GM23338 (cell line): ENCODE measurements around the gene CEBPZ. TPM values are rescaled to one million over a fixed set of nuclear protein-coding genes. Genes with fewer than 3 reads are reported as not detected.

Experiments
- ATAC-seq: fragments of 200-7000 bp; cut with Tn5 transposase; 3 replicates; pipeline ENCODE4 v1.9.1; 2020
- DNase-seq: peaks from one replicate; pipeline ENCODE4 v3.0.0-alpha.2; 2015; ENCODE audit warnings: low spot score
- H2AFZ ChIP-seq: fragments of 200-600 bp; sonication (generic); 2 replicates; pipeline ENCODE4 v1.8.0; 2016; ENCODE audit warnings: antibody characterized with exemption, mild to moderate bottlenecking, moderate library complexity
- H3F3A ChIP-seq: fragments of 200-600 bp; sonication (generic); replicated peaks from 2 replicates; pipeline ENCODE4 v1.8.0; 2017; ENCODE audit warnings: antibody characterized with exemption, mixed run types, low read depth
- H3K27ac ChIP-seq: fragments of 200-600 bp; sonication (generic); 2 replicates; pipeline ENCODE4 v1.6.1; 2016; ENCODE audit warnings: low read depth
- H3K27me3 ChIP-seq: fragments of 200-600 bp; sonication (generic); 2 replicates; pipeline ENCODE4 v1.8.0; 2016; ENCODE audit warnings: mild to moderate bottlenecking, mixed run types, moderate library complexity; ENCODE audit not compliant: insufficient read depth
- H3K36me3 ChIP-seq: fragments of 200-600 bp; sonication (generic); 2 replicates; pipeline ENCODE4 v1.8.0; 2016; ENCODE audit warnings: mild to moderate bottlenecking; ENCODE audit not compliant: insufficient read depth
- H3K4me1 ChIP-seq: fragments of 200-600 bp; sonication (generic); 2 replicates; pipeline ENCODE4 v1.8.0; 2016; ENCODE audit warnings: mild to moderate bottlenecking, moderate library complexity; ENCODE audit not compliant: insufficient read depth
- H3K4me2 ChIP-seq: fragments of 200-600 bp; sonication (generic); 2 replicates; pipeline ENCODE4 v1.7.1; 2017; ENCODE audit warnings: mixed run types
- H3K4me3 ChIP-seq: fragments of 200-600 bp; sonication (generic); 2 replicates; pipeline ENCODE4 v1.6.1; 2016; ENCODE audit warnings: mixed run types
- H3K79me2 ChIP-seq: fragments of 200-600 bp; sonication (generic); replicated peaks from 2 replicates; pipeline ENCODE4 v1.8.0; 2017; ENCODE audit warnings: mild to moderate bottlenecking; ENCODE audit not compliant: insufficient read depth
- H3K9me2 ChIP-seq: fragments of 200-600 bp; sonication (generic); 2 replicates; pipeline ENCODE4 v1.8.0; 2017; ENCODE audit not compliant: insufficient read depth
- H4K20me1 ChIP-seq: fragments of 200-600 bp; sonication (generic); replicated peaks from 2 replicates; pipeline ENCODE4 v1.8.0; 2017; ENCODE audit warnings: mild to moderate bottlenecking; ENCODE audit not compliant: insufficient read depth
- H3K27ac Mint-ChIP-seq: 2 replicates; pipeline ENCODE4 v1.8.0; 2020; ENCODE audit warnings: inconsistent platforms, mild to moderate bottlenecking, moderate library complexity, mixed read lengths
- H3K27me3 Mint-ChIP-seq: 3 replicates; pipeline ENCODE4 v1.8.0; 2022; ENCODE audit warnings: low read depth, mild to moderate bottlenecking, moderate library complexity, mixed read lengths, inconsistent platforms; ENCODE audit not compliant: insufficient read depth, poor library complexity
- H3K36me3 Mint-ChIP-seq: 3 replicates; pipeline ENCODE4 v1.8.0; 2021; ENCODE audit warnings: low read depth, mild to moderate bottlenecking, inconsistent platforms, moderate library complexity, mixed read lengths
- H3K4me1 Mint-ChIP-seq: 3 replicates; pipeline ENCODE4 v1.8.0; 2020; ENCODE audit warnings: mild to moderate bottlenecking, inconsistent platforms, mixed read lengths
- H3K4me3 Mint-ChIP-seq: 3 replicates; pipeline ENCODE4 v1.8.0; 2021; ENCODE audit warnings: moderate library complexity, mild to moderate bottlenecking, inconsistent platforms, mixed read lengths
- H3K9me3 Mint-ChIP-seq: 3 replicates; pipeline ENCODE4 v1.8.0; 2020; ENCODE audit warnings: moderate library complexity, mild to moderate bottlenecking, inconsistent platforms, mixed read lengths
- CREB1 ChIP-seq: fragments of 250-450 bp; sonication (Bioruptor Pico); IDR thresholded peaks from 2 replicates; pipeline ENCODE4 v1.5.0; 2020; ENCODE audit warnings: low read depth, mild to moderate bottlenecking, moderate library complexity
- EZH2phosphoT487 ChIP-seq: fragments of 200-600 bp; sonication (generic); IDR thresholded peaks from one replicate; pipeline ENCODE4 v1.8.1; 2018; ENCODE audit warnings: antibody characterized with exemption; ENCODE audit not compliant: unreplicated experiment
- JUNB ChIP-seq: IDR thresholded peaks from one replicate; pipeline ENCODE4 v1.6.1; 2016; ENCODE audit warnings: antibody characterized with exemption; ENCODE audit not compliant: unreplicated experiment
- STAT1 ChIP-seq: IDR thresholded peaks from one replicate; pipeline ENCODE4 v1.6.1; 2016; ENCODE audit warnings: antibody characterized with exemption; ENCODE audit not compliant: unreplicated experiment
- ZNF114 ChIP-seq: fragments of 250-450 bp; sonication (Bioruptor Pico); IDR thresholded peaks from 2 replicates; pipeline ENCODE4 v1.5.0; 2020; ENCODE audit warnings: mild to moderate bottlenecking, moderate library complexity
- polyA plus RNA-seq: library from polyadenylated mRNA; unstranded; fragments of >200 nt; fragmentation: Nextera tagmentation; extraction: Ambion mirVana; gene quantifications from 2 replicates; pipeline ENCODE4 v1.2.1, GENCODE V29; 2016
- total RNA-seq: library from RNA; depleted of rRNA; stranded (reverse); fragments of >200 nt; shearing (Covaris generic); gene quantifications from 2 replicates; pipeline ENCODE4 v1.2.3, GENCODE V29; 2014
- TF ChIP-seq, protein P1 (sequence below): IDR thresholded peaks from one replicate; pipeline ENCODE4 v1.6.1; 2018; ENCODE audit warnings: antibody characterized with exemption; ENCODE audit not compliant: unreplicated experiment
- TF ChIP-seq, protein P2 (sequence below): IDR thresholded peaks from 2 replicates; pipeline ENCODE4 v1.6.1; 2016; ENCODE audit warnings: antibody characterized with exemption
- TF ChIP-seq, protein P3 (sequence below): fragments of 250-450 bp; sonication (Bioruptor Pico); IDR thresholded peaks from 2 replicates; pipeline ENCODE4 v1.5.0; 2020; ENCODE audit warnings: mild to moderate bottlenecking, moderate library complexity

The CEBPZ gene
- total and polyA plus RNA-seq, 2 experiments from 2014 or later: 133 to 185 TPM

DNA sequence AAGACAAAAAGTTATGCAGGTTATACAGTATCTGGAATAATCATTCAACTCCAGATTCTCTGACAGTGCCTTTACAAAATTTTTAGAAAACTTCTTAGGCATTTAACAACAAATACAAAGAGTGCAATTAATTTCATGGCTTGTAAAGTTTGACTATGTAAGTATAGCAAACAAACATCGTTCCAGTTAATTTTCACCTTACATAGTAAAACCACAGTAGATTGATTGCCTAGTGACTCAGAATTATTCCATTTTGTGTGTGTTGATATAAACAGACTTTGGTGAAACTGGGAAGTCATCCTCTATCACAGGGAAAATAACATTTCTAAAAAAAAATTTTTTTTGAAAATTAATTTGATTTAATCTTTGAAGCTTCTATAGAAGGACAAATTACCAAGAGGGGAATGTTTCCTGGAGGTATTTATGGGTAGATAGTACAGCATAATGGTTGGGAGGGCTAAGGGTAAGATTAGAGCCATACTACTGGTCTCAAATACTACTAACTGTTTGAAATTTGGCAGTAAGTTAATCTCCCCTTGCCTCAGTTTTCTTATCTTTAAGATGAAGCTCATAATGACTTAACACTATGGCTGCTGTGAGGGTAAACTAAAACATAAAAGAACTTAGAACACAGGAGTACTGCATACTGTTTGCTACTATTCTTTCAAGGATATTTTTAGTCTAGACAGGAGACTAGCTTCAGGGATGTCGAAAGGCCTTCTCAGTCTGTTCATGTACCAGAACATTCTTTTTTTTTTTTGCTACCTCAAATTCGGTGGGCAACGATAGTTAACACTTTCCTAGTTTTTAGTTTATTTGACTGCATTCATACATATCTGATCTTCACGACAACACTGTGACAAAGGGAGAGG is 19.7 kb upstream of the CEBPZ start (continued):
- TF ChIP-seq, protein P1, sequence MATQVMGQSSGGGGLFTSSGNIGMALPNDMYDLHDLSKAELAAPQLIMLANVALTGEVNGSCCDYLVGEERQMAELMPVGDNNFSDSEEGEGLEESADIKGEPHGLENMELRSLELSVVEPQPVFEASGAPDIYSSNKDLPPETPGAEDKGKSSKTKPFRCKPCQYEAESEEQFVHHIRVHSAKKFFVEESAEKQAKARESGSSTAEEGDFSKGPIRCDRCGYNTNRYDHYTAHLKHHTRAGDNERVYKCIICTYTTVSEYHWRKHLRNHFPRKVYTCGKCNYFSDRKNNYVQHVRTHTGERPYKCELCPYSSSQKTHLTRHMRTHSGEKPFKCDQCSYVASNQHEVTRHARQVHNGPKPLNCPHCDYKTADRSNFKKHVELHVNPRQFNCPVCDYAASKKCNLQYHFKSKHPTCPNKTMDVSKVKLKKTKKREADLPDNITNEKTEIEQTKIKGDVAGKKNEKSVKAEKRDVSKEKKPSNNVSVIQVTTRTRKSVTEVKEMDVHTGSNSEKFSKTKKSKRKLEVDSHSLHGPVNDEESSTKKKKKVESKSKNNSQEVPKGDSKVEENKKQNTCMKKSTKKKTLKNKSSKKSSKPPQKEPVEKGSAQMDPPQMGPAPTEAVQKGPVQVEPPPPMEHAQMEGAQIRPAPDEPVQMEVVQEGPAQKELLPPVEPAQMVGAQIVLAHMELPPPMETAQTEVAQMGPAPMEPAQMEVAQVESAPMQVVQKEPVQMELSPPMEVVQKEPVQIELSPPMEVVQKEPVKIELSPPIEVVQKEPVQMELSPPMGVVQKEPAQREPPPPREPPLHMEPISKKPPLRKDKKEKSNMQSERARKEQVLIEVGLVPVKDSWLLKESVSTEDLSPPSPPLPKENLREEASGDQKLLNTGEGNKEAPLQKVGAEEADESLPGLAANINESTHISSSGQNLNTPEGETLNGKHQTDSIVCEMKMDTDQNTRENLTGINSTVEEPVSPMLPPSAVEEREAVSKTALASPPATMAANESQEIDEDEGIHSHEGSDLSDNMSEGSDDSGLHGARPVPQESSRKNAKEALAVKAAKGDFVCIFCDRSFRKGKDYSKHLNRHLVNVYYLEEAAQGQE: no peak
- TF ChIP-seq CREB1 (CRISPR knock-in tag): no peak

DNA sequence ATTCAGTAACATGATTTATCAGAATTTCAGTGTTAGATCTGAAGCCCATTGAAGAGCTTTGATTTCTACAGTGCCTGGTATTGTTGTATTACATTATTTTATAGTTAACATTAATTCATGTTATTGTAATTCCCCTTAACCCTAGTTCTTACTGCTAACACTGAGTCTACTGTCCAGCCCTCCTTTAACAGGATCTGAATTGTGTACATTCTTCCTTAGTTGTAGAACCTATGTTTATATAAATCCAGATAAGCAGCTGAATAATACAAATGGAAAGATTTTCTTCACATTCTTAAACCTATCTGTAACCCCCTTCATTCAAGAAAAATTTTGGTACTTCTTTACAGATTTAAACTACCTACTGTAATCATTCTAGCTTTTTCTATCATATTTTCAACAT is 14.8 kb upstream of the CEBPZ start:
- H3K4me1 Mint-ChIP-seq: no peaks in the 10 kb centered on the region
- Histone ChIP-seq H3F3A (peaks cover 12% of the 10 kb centered on the region), H3K27me3 (no peaks in the 10 kb centered on the region), H3K4me3 (no peak overlapping the region), H3K4me2 (no peak overlapping the region), H2AFZ (no peak overlapping the region), H3K4me1 (no peaks in the 10 kb centered on the region), H3K36me3 (peaks cover 78% of the 10 kb centered on the region), H3K9me2 (no peaks in the 10 kb centered on the region), H3K27ac (peak overlapping the region; percentile 36; the same call in 1 of the 2 replicates), H3K79me2 (no peaks in the 10 kb centered on the region; the same call in 1 of the 2 replicates), H4K20me1 (peaks cover 7% of the 10 kb centered on the region; the same call in 1 of the 2 replicates)
- H3K9me3 Mint-ChIP-seq: no peaks in the 10 kb centered on the region
- no peak overlapping the region for H3K27ac Mint-ChIP-seq
- H3K36me3 Mint-ChIP-seq: peaks cover 84% of the 10 kb centered on the region
- peaks cover 2% of the 10 kb centered on the region for H3K27me3 Mint-ChIP-seq
- no peak for ATAC-seq
- no peak overlapping the region for H3K4me3 Mint-ChIP-seq
- TF ChIP-seq, protein P2, sequence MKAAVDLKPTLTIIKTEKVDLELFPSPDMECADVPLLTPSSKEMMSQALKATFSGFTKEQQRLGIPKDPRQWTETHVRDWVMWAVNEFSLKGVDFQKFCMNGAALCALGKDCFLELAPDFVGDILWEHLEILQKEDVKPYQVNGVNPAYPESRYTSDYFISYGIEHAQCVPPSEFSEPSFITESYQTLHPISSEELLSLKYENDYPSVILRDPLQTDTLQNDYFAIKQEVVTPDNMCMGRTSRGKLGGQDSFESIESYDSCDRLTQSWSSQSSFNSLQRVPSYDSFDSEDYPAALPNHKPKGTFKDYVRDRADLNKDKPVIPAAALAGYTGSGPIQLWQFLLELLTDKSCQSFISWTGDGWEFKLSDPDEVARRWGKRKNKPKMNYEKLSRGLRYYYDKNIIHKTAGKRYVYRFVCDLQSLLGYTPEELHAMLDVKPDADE: no peak
- TF ChIP-seq ZNF114 (CRISPR knock-in tag) (no peak), STAT1 (no peak), EZH2phosphoT487 (no peak), JUNB (no peak), CREB1 (CRISPR knock-in tag) (no peak)
- TF ChIP-seq, protein P3, sequence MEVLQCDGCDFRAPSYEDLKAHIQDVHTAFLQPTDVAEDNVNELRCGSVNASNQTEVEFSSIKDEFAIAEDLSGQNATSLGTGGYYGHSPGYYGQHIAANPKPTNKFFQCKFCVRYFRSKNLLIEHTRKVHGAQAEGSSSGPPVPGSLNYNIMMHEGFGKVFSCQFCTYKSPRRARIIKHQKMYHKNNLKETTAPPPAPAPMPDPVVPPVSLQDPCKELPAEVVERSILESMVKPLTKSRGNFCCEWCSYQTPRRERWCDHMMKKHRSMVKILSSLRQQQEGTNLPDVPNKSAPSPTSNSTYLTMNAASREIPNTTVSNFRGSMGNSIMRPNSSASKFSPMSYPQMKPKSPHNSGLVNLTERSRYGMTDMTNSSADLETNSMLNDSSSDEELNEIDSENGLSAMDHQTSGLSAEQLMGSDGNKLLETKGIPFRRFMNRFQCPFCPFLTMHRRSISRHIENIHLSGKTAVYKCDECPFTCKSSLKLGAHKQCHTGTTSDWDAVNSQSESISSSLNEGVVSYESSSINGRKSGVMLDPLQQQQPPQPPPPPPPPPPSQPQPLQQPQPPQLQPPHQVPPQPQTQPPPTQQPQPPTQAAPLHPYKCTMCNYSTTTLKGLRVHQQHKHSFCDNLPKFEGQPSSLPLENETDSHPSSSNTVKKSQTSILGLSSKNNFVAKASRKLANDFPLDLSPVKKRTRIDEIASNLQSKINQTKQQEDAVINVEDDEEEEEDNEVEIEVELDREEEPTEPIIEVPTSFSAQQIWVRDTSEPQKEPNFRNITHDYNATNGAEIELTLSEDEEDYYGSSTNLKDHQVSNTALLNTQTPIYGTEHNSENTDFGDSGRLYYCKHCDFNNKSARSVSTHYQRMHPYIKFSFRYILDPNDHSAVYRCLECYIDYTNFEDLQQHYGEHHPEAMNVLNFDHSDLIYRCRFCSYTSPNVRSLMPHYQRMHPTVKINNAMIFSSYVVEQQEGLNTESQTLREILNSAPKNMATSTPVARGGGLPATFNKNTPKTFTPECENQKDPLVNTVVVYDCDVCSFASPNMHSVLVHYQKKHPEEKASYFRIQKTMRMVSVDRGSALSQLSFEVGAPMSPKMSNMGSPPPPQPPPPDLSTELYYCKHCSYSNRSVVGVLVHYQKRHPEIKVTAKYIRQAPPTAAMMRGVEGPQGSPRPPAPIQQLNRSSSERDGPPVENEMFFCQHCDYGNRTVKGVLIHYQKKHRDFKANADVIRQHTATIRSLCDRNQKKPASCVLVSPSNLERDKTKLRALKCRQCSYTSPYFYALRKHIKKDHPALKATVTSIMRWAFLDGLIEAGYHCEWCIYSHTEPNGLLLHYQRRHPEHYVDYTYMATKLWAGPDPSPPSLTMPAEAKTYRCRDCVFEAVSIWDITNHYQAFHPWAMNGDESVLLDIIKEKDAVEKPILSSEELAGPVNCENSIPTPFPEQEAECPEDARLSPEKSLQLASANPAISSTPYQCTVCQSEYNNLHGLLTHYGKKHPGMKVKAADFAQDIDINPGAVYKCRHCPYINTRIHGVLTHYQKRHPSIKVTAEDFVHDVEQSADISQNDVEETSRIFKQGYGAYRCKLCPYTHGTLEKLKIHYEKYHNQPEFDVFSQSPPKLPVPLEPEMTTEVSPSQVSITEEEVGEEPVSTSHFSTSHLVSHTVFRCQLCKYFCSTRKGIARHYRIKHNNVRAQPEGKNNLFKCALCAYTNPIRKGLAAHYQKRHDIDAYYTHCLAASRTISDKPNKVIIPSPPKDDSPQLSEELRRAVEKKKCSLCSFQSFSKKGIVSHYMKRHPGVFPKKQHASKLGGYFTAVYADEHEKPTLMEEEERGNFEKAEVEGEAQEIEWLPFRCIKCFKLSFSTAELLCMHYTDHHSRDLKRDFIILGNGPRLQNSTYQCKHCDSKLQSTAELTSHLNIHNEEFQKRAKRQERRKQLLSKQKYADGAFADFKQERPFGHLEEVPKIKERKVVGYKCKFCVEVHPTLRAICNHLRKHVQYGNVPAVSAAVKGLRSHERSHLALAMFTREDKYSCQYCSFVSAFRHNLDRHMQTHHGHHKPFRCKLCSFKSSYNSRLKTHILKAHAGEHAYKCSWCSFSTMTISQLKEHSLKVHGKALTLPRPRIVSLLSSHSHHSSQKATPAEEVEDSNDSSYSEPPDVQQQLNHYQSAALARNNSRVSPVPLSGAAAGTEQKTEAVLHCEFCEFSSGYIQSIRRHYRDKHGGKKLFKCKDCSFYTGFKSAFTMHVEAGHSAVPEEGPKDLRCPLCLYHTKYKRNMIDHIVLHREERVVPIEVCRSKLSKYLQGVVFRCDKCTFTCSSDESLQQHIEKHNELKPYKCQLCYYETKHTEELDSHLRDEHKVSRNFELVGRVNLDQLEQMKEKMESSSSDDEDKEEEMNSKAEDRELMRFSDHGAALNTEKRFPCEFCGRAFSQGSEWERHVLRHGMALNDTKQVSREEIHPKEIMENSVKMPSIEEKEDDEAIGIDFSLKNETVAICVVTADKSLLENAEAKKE: no peak
- no peak for DNase-seq
